ENCODE results near the gene MBD1. TPM values are rescaled to one million over a fixed set of nuclear protein-coding genes. Genes with fewer than 3 reads are reported as not detected.

Gene MBD1
- total RNA-seq, 6 donors from 2014 or later: 57.6 to 150 (median 72.9) TPM

DNA sequence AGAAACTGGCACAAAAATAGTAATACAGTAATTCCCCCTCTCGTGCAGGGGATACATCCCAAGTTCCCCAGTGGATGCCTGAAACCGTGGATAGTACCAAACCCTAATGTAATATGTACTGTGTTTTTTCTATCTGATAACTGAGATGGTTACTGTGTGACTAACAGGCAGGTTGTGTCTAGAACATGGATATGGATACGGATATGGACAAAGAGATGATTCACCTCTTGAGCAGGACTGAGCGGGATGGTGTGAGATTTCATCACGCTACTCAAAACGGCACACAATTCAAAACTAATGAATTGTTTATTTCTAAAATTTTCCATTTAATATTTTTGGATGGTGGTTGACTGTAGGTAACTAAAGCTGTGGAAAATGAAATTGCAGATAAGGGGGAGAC lies 3.4 kb downstream of the MBD1 start:
- no peak for ATAC-seq (ENCODE audit: low FRiP score in 2 of 2)
- Histone ChIP-seq H3K4me3 (no peak overlapping the region), H3K9me3 (no peaks in the 10 kb centered on the region), H3K27me3 (no peaks in the 10 kb centered on the region), H3K27ac (no peak overlapping the region), H3K4me1 (peaks cover 20 to 29% (median 25%) of the 10 kb centered on the region in 4 donors), H3K36me3 (peaks cover 30 to 65% (median 52%) of the 10 kb centered on the region in 4 donors)
- TF ChIP-seq EP300 (IDR thresholded peaks at IDR 0.05) (no peak), POLR2AphosphoS5 (IDR thresholded peaks at IDR 0.05) (no peak), POLR2A (IDR thresholded peaks at IDR 0.05) (no peak)
- TF ChIP-seq, protein P1, sequence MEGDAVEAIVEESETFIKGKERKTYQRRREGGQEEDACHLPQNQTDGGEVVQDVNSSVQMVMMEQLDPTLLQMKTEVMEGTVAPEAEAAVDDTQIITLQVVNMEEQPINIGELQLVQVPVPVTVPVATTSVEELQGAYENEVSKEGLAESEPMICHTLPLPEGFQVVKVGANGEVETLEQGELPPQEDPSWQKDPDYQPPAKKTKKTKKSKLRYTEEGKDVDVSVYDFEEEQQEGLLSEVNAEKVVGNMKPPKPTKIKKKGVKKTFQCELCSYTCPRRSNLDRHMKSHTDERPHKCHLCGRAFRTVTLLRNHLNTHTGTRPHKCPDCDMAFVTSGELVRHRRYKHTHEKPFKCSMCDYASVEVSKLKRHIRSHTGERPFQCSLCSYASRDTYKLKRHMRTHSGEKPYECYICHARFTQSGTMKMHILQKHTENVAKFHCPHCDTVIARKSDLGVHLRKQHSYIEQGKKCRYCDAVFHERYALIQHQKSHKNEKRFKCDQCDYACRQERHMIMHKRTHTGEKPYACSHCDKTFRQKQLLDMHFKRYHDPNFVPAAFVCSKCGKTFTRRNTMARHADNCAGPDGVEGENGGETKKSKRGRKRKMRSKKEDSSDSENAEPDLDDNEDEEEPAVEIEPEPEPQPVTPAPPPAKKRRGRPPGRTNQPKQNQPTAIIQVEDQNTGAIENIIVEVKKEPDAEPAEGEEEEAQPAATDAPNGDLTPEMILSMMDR (IDR thresholded peaks at IDR 0.05): no peak
- 89 to 91% methylated on average over 6 of the region's 6 CpGs for WGBS, 2 donors
- DNase-seq: no peak

DNA sequence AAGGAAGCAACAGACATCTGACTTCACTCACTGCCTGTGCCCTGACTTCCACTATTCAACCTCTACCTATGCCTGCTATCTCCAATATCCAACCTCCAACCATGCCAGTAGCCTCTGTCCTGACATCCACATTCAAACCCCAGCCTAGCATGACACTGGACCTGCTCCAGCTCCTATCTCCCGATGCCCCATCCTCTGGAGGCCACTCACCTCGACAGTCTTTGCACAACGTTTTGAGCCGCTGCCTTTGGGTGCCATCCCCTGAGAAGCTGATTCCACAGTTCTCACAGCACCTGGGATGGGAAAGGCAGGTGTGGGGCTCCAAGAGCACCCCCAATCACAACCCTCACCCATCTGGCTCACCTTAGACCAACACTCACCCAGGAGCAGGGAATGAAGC lies 4.9 kb downstream of the MBD1 start:
- 85 to 95% methylated on average over 4 of the region's 4 CpGs for WGBS, 2 donors
- no peak for DNase-seq
- TF ChIP-seq, protein P1 (IDR thresholded peaks at IDR 0.05): no peak
- TF ChIP-seq POLR2AphosphoS5 (IDR thresholded peaks at IDR 0.05) (no peak), POLR2A (IDR thresholded peaks at IDR 0.05) (no peak), EP300 (IDR thresholded peaks at IDR 0.05) (no peak)
- Histone ChIP-seq H3K27ac (no peak overlapping the region), H3K36me3 (peaks cover 40 to 72% (median 60%) of the 10 kb centered on the region in 4 donors), H3K27me3 (no peaks in the 10 kb centered on the region), H3K4me1 (peaks cover 15 to 22% (median 19%) of the 10 kb centered on the region in 4 donors), H3K9me3 (no peaks in the 10 kb centered on the region), H3K4me3 (no peak overlapping the region)
- no peak for ATAC-seq (ENCODE audit: low FRiP score in 2 of 2)

DNA sequence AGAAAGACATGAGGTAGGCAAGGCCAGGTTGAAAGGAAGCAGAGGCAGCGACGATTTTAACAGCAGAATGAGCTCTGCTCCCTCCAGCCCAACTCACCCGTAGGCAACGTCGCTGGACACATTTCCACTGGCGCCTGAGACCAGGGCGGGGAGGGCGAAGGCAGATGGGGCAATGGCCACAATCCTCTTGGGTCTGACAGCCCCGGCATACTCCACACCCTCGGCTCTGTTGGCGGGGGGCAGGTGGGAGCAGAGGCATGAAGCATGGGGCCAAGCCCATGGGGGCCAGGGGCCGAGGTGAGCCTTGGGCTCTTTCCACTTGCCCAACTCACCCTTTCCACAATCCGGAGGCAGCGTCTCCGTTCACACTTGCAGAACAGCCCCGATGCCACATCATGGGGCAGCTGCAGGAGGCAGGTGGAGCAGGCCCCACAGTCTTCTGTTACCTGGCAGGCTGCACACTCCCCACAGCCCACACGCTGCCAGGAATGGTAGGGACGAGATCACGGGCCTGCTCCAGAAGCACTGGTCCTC lies 5.8 kb downstream of the MBD1 start:
- Histone ChIP-seq H3K4me1 (peaks cover 13 to 19% (median 17%) of the 10 kb centered on the region in 4 donors), H3K27ac (no peak overlapping the region), H3K27me3 (no peaks in the 10 kb centered on the region), H3K36me3 (peaks cover 40 to 81% (median 66%) of the 10 kb centered on the region in 4 donors), H3K4me3 (no peak overlapping the region), H3K9me3 (no peaks in the 10 kb centered on the region)
- DNase-seq (peak in 1 of 2 donors; percentile 42), ATAC-seq (ENCODE audit: low FRiP score in 2 of 2) (peak in 1 of 2 donors; percentile 13)
- 91 to 96% methylated on average over 16 to 19 of the region's 19 CpGs for whole genome bisulfite sequencing, 2 donors
- no peak for TF ChIP-seq EP300 (IDR thresholded peaks at IDR 0.05)
- TF ChIP-seq POLR2A (IDR thresholded peaks at IDR 0.05): no peak
- TF ChIP-seq, protein P1 (IDR thresholded peaks at IDR 0.05): no peak
- TF ChIP-seq POLR2AphosphoS5 (IDR thresholded peaks at IDR 0.05): no peak

DNA sequence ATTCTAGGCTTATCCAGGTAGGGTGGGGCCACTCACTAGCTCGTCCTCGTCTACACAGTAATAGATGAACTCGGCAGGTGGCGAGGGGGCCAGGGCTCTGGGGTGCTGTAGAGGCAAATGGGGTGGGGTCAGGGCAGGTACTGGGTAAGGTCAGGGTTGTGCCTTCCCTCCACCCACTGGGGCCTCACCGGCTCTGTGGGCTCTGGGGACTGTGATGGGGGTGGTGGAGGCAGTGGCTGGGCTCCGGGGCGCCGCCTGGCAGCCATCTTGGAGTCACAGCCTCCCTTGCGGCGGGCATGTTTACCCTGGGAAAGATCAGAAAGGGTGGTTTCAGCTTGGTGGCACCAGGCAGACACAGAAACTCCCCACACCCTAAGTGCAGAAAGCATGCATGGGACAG lies 6.4 kb downstream of the MBD1 start:
- TF ChIP-seq, protein P1 (IDR thresholded peaks at IDR 0.05): no peak
- TF ChIP-seq EP300 (IDR thresholded peaks at IDR 0.05) (no peak), POLR2A (IDR thresholded peaks at IDR 0.05) (no peak), POLR2AphosphoS5 (IDR thresholded peaks at IDR 0.05) (no peak)
- H3K27ac ChIP-seq: no peak overlapping the region
- H3K4me3 ChIP-seq: no peak overlapping the region
- no peak for ATAC-seq (ENCODE audit: low FRiP score in 2 of 2)
- H3K27me3 ChIP-seq: no peaks in the 10 kb centered on the region
- 97 to 98% methylated on average over 10 of the region's 10 CpGs for WGBS, 2 donors
- peaks cover 40 to 85% (median 68%) of the 10 kb centered on the region in 4 donors for H3K36me3 ChIP-seq
- peaks cover 7 to 13% (median 11%) of the 10 kb centered on the region in 4 donors for H3K4me1 ChIP-seq
- DNase-seq: peak in 1 of 2 donors; percentile 71
- H3K9me3 ChIP-seq: no peaks in the 10 kb centered on the region

DNA sequence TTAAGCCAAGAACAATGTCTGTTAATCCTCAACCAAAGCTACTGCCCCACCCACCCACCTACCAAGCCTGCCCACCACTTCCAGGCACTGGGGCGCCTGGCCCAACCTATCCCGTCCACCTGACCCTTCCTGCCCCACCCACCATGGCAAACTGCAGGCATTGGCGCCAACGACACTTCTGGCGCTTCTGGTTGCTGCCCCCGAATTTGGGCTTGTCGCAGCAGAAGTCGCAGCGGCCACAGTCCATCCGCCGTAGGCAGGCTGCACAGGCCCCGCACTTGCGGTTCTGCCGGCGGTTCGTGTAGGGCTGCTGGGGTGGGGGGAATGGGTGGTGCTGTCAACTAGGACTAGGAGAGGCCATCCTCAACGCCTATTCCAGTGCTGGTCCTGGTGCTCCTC lies 7.3 kb downstream of the MBD1 start:
- Histone ChIP-seq H3K4me3 (no peak overlapping the region), H3K27ac (no peak overlapping the region), H3K4me1 (peaks cover 0 to 4% (median 2%) of the 10 kb centered on the region in 4 donors), H3K36me3 (peaks cover 40 to 89% (median 74%) of the 10 kb centered on the region in 4 donors), H3K27me3 (no peaks in the 10 kb centered on the region), H3K9me3 (no peaks in the 10 kb centered on the region)
- TF ChIP-seq POLR2A (IDR thresholded peaks at IDR 0.05) (no peak), EP300 (IDR thresholded peaks at IDR 0.05) (no peak), POLR2AphosphoS5 (IDR thresholded peaks at IDR 0.05) (no peak)
- TF ChIP-seq, protein P1 (IDR thresholded peaks at IDR 0.05): no peak
- DNase-seq (peak in 1 of 2 donors; percentile 67), ATAC-seq (ENCODE audit: low FRiP score in 2 of 2) (no peak)
- 96 to 98% methylated on average over 5 to 17 of the region's 17 CpGs for WGBS, 2 donors
